GM12878 (cell line): ENCODE results near the gene PMIS2. TPM values are rescaled to one million over a fixed set of nuclear protein-coding genes. Genes with fewer than 3 reads are reported as not detected.

Experiments used
- CREM ChIP-seq: IDR thresholded peaks from 2 replicates; pipeline ENCODE4 v1.6.1; 2014; ENCODE audit warnings: antibody characterized with exemption, low read depth
- E4F1 ChIP-seq: fragments of 450-650 bp; IDR thresholded peaks from 2 replicates; pipeline ENCODE4 v1.6.1; 2018; ENCODE audit warnings: borderline replicate concordance, mild to moderate bottlenecking; ENCODE audit not compliant: partially characterized antibody
- HSF1 ChIP-seq: fragments of 150-350 bp; IDR thresholded peaks from 2 replicates; pipeline ENCODE4 v1.6.1; 2014; ENCODE audit warnings: mild to moderate bottlenecking, low read depth, low read length
- IKZF2 ChIP-seq, 2 experiments: fragments of 450-650 bp; IDR thresholded peaks; 2 replicates each; pipeline ENCODE4 v1.6.1; 2017; ENCODE audit warnings: mild to moderate bottlenecking in 2 of 2, moderate library complexity in 2 of 2
- MTA3 ChIP-seq: IDR thresholded peaks from 2 replicates; pipeline ENCODE4 v1.6.1; 2012; ENCODE audit warnings: low read length, inconsistent platforms, borderline replicate concordance
- NFXL1 ChIP-seq: fragments of 450-650 bp; IDR thresholded peaks from 2 replicates; pipeline ENCODE4 v1.6.1; 2017; ENCODE audit warnings: antibody characterized with exemption, mild to moderate bottlenecking, borderline replicate concordance
- PML ChIP-seq: IDR thresholded peaks from 2 replicates; pipeline ENCODE4 v1.6.1; 2012; ENCODE audit warnings: low read length, inconsistent platforms
- RUNX3 ChIP-seq: IDR thresholded peaks from 2 replicates; pipeline ENCODE4 v1.6.1; 2012; ENCODE audit warnings: low read length, inconsistent platforms
- SIX5 ChIP-seq: IDR thresholded peaks from 2 replicates; pipeline ENCODE4 v1.6.1; 2011; ENCODE audit warnings: mild to moderate bottlenecking, low read depth, low read length, moderate library complexity; ENCODE audit not compliant: severe bottlenecking
- SRF ChIP-seq, 2 experiments: IDR thresholded peaks; 2 replicates each; pipeline ENCODE4 v1.6.1; 2011; ENCODE audit warnings: low read depth in 2 of 2, low read length in 2 of 2, mild to moderate bottlenecking in 1 of 2, moderate library complexity in 1 of 2
- ZNF274 ChIP-seq: IDR thresholded peaks from one replicate; pipeline ENCODE4 v1.8.0; 2011; ENCODE audit not compliant: insufficient read length, insufficient read depth
- ZNF384 ChIP-seq: IDR thresholded peaks from 2 replicates; pipeline ENCODE4 v1.6.1; 2012; ENCODE audit warnings: low read depth, mild to moderate bottlenecking, low read length, improper control_type of control experiment, borderline replicate concordance
- polyA plus RNA-seq, 11 experiments: library from polyadenylated mRNA; depleted of rRNA in 4 of 11; unstranded in 6 of 11; stranded (reverse) in 5 of 11; fragments of >200 nt; fragmentation: Nextera tagmentation in 4 of 11; fragmentation: Illumina TruSeq in 1 of 11; extraction: Ambion mirVana in 4 of 11; extraction: Trizol in 1 of 11; gene quantifications; 1 replicate in 1 of 11; 2 replicates in 10 of 11; pipeline versions ENCODE4 v1.2.1 to v1.2.3, GENCODE V29; 2011 to 2016; ENCODE audit warnings: inconsistent platforms in 2 of 11, missing spikeins in 2 of 11, low read depth in 1 of 11
- total RNA-seq, 4 experiments: library from RNA; depleted of rRNA in 3 of 4; stranded (reverse); fragments of >200 nt in 3 of 4; fragmentation: Illumina TruSeq in 1 of 4; extraction: Trizol in 1 of 4; gene quantifications; 2 replicates each; pipeline versions ENCODE4 v1.2.1 to v1.2.3, GENCODE V29; 2013 to 2021
- TF ChIP-seq, protein P1 (sequence below): fragments of 450-650 bp; IDR thresholded peaks from 2 replicates; pipeline ENCODE4 v1.6.1; 2017; ENCODE audit warnings: mild to moderate bottlenecking, moderate library complexity
- TF ChIP-seq, protein P2 (sequence below): fragments of 450-650 bp; formaldehyde crosslinking; IDR thresholded peaks from 2 replicates; pipeline ENCODE4 v1.4.0; 2020; ENCODE audit warnings: mild to moderate bottlenecking, moderate library complexity
- TF ChIP-seq, protein P3 (sequence below): IDR thresholded peaks from 2 replicates; pipeline ENCODE4 v1.6.1; 2011; ENCODE audit warnings: borderline replicate concordance, low read depth, mild to moderate bottlenecking, moderate library complexity, low read length; ENCODE audit not compliant: insufficient read depth, poor library complexity, severe bottlenecking

PMIS2 gene
- total and polyA plus RNA-seq, 10 of the 15 experiments (the other 5 are each of a cell fraction or from before 2014, with no cell fraction given): not detected

GRCh38 chr19:35628565-35629331, 42.8 kb downstream of the PMIS2 start, which contains the start of gene RBM42 (continued):
- TF ChIP-seq, protein P1, sequence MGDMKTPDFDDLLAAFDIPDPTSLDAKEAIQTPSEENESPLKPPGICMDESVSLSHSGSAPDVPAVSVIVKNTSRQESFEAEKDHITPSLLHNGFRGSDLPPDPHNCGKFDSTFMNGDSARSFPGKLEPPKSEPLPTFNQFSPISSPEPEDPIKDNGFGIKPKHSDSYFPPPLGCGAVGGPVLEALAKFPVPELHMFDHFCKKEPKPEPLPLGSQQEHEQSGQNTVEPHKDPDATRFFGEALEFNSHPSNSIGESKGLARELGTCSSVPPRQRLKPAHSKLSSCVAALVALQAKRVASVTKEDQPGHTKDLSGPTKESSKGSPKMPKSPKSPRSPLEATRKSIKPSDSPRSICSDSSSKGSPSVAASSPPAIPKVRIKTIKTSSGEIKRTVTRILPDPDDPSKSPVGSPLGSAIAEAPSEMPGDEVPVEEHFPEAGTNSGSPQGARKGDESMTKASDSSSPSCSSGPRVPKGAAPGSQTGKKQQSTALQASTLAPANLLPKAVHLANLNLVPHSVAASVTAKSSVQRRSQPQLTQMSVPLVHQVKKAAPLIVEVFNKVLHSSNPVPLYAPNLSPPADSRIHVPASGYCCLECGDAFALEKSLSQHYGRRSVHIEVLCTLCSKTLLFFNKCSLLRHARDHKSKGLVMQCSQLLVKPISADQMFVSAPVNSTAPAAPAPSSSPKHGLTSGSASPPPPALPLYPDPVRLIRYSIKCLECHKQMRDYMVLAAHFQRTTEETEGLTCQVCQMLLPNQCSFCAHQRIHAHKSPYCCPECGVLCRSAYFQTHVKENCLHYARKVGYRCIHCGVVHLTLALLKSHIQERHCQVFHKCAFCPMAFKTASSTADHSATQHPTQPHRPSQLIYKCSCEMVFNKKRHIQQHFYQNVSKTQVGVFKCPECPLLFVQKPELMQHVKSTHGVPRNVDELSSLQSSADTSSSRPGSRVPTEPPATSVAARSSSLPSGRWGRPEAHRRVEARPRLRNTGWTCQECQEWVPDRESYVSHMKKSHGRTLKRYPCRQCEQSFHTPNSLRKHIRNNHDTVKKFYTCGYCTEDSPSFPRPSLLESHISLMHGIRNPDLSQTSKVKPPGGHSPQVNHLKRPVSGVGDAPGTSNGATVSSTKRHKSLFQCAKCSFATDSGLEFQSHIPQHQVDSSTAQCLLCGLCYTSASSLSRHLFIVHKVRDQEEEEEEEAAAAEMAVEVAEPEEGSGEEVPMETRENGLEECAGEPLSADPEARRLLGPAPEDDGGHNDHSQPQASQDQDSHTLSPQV: no peak
- TF ChIP-seq, protein P2, sequence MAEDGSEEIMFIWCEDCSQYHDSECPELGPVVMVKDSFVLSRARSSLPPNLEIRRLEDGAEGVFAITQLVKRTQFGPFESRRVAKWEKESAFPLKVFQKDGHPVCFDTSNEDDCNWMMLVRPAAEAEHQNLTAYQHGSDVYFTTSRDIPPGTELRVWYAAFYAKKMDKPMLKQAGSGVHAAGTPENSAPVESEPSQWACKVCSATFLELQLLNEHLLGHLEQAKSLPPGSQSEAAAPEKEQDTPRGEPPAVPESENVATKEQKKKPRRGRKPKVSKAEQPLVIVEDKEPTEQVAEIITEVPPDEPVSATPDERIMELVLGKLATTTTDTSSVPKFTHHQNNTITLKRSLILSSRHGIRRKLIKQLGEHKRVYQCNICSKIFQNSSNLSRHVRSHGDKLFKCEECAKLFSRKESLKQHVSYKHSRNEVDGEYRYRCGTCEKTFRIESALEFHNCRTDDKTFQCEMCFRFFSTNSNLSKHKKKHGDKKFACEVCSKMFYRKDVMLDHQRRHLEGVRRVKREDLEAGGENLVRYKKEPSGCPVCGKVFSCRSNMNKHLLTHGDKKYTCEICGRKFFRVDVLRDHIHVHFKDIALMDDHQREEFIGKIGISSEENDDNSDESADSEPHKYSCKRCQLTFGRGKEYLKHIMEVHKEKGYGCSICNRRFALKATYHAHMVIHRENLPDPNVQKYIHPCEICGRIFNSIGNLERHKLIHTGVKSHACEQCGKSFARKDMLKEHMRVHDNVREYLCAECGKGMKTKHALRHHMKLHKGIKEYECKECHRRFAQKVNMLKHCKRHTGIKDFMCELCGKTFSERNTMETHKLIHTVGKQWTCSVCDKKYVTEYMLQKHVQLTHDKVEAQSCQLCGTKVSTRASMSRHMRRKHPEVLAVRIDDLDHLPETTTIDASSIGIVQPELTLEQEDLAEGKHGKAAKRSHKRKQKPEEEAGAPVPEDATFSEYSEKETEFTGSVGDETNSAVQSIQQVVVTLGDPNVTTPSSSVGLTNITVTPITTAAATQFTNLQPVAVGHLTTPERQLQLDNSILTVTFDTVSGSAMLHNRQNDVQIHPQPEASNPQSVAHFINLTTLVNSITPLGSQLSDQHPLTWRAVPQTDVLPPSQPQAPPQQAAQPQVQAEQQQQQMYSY (CRISPR knock-in tag): peak; percentile 91
- TF ChIP-seq ZNF384: no peak
- peak; percentile 66; the same call in 1 of the 2 replicates for TF ChIP-seq HSF1
- no peak for TF ChIP-seq MTA3
- TF ChIP-seq PML: peak; percentile 86; the same call in 1 of the 2 replicates
- peak; percentile 79 to 97 for TF ChIP-seq SRF (IDR thresholded peaks at IDR 0.05; ENCODE audit: low read depth in 2 of 2, low read length in 2 of 2)
- TF ChIP-seq SIX5: peak; percentile 72
- peak; percentile 67 for TF ChIP-seq E4F1
- peak; percentile 68 for TF ChIP-seq RUNX3
- TF ChIP-seq, protein P3, sequence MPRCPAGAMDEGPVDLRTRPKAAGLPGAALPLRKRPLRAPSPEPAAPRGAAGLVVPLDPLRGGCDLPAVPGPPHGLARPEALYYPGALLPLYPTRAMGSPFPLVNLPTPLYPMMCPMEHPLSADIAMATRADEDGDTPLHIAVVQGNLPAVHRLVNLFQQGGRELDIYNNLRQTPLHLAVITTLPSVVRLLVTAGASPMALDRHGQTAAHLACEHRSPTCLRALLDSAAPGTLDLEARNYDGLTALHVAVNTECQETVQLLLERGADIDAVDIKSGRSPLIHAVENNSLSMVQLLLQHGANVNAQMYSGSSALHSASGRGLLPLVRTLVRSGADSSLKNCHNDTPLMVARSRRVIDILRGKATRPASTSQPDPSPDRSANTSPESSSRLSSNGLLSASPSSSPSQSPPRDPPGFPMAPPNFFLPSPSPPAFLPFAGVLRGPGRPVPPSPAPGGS: no peak
- peak; percentile 100 for TF ChIP-seq CREM
- TF ChIP-seq ZNF274: no peak
- no peak for TF ChIP-seq NFXL1
- TF ChIP-seq IKZF2 (IDR thresholded peaks at IDR 0.05): no peak; a peak in 1 of 4 replicates
